ENCODE data around the gene LRIT3.

The LRIT3 gene

GRCh38 chr4:109908731-109909130 lies 60.8 kb downstream of the LRIT3 start:
- H3K4me3 ChIP-seq (ENCODE audit: low read depth, low read length), result no peak overlapping the region
- TF ChIP-seq, protein P1, sequence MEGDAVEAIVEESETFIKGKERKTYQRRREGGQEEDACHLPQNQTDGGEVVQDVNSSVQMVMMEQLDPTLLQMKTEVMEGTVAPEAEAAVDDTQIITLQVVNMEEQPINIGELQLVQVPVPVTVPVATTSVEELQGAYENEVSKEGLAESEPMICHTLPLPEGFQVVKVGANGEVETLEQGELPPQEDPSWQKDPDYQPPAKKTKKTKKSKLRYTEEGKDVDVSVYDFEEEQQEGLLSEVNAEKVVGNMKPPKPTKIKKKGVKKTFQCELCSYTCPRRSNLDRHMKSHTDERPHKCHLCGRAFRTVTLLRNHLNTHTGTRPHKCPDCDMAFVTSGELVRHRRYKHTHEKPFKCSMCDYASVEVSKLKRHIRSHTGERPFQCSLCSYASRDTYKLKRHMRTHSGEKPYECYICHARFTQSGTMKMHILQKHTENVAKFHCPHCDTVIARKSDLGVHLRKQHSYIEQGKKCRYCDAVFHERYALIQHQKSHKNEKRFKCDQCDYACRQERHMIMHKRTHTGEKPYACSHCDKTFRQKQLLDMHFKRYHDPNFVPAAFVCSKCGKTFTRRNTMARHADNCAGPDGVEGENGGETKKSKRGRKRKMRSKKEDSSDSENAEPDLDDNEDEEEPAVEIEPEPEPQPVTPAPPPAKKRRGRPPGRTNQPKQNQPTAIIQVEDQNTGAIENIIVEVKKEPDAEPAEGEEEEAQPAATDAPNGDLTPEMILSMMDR (IDR thresholded peaks at IDR 0.05; ENCODE audit: borderline replicate concordance, insufficient read depth, low read depth, low read length), result no peak

DNA sequence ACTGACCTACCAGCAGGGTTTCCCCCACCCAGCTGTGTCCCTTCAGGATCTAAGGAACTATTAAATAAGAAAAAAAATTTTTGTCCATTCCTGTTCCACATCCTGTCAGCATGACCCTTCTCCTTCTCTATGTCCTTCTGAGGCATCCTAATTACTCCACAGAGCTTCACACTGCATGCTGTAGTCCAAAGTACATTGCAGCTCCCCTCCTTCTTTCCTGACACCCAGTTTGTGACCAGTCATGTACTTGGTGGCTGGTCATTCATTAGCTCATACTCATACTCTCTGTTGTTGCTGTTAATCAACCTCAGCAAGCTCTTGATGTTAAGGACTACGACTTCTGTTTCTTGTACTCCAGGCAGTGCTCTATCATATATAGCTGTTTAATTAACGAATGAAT lies 62.3 kb downstream of the LRIT3 start:
- H3K4me3 ChIP-seq (ENCODE audit: low read depth, low read length), result no peak overlapping the region
- TF ChIP-seq, protein P1 (IDR thresholded peaks at IDR 0.05; ENCODE audit: borderline replicate concordance, insufficient read depth, low read depth, low read length), result no peak

- H3K4me3 ChIP-seq (ENCODE audit: low read depth, low read length), result no peak within 1 kb of the TSS
- TF ChIP-seq, protein P1 (IDR thresholded peaks at IDR 0.05; ENCODE audit: borderline replicate concordance, insufficient read depth, low read depth, low read length), result no peak
Observed at GRCh38 chr4:109912706-109913595, 65.0 kb downstream of the LRIT3 start, which contains the start of gene EGF. Gene EGF (plus strand): TSS chr4:109912883. CDS start chr4:109913336, 453 bp downstream.

- H3K4me3 ChIP-seq (ENCODE audit: low read depth, low read length), result no peak overlapping the region
- TF ChIP-seq, protein P1 (IDR thresholded peaks at IDR 0.05; ENCODE audit: borderline replicate concordance, insufficient read depth, low read depth, low read length), result no peak
Observed at GRCh38 chr4:109913596-109914241, 65.8 kb downstream of the LRIT3 start.

- TF ChIP-seq, protein P1 (IDR thresholded peaks at IDR 0.05; ENCODE audit: borderline replicate concordance, insufficient read depth, low read depth, low read length), result no peak
- no peak overlapping the region for H3K4me3 ChIP-seq (ENCODE audit: low read depth, low read length)
Observed at GRCh38 chr4:109914322-109914721, 66.4 kb downstream of the LRIT3 start.

DNA sequence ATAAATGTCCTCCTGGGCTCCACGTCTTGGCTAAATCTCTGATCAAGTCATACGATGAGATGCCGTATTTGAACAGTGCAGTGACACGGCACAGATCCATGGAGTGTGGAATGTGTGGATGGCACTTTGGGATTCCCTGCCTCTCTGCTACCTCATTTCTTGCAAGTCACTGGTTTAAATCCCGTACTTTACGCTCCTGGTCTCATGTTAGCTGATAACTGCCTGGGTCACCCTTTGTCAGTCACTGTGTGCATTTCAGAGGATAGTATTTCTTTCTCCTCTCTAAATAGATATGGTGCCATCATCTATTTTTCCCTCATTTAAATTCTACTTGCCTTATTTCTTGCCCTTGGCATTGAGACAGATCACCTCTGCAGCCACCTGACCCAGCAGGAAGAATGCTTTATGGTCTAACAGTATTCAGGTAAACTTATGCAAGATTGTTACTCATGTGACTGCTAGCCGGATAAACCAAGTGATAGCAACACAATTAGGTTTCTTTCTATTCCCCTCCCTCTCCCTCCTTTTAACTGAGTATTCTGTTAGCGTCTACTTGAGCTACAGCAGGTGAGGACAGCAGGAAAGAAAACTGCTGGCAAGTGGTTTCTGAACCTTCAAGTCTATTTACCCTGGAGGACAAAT lies 67.6 kb downstream of the LRIT3 start:
- no peak overlapping the region for H3K4me3 ChIP-seq (ENCODE audit: low read depth, low read length)
- TF ChIP-seq, protein P1 (IDR thresholded peaks at IDR 0.05; ENCODE audit: borderline replicate concordance, insufficient read depth, low read depth, low read length), result no peak
